ENCODE data around the gene GMDS. TPM values are rescaled to one million over a fixed set of nuclear protein-coding genes. Genes with fewer than 3 reads are reported as not detected.

GMDS gene
- total and polyA plus RNA-seq, 2 of the 8 experiments (the other 6 are each of a cell fraction or from before 2014, with no cell fraction given) = 16.8 to 50.0 TPM

DNA sequence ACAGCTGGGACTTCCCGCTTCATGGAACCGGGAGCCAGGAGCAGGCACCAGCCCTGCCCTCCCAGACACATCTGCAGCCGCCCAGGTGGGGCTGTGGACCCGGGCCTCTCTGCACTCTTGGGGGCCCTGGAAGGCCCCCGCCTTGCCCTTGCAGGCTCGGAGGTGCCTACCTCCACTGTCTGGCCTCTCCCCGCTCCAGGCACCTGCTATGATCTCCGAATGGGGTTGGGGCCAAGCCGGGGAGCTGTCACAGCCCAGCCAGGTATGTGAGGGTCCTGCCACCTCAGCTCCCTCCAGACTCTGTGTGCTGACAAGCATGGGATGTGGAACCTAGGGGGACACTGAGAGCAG lies 54.0 kb downstream of the GMDS start:
- Histone ChIP-seq H3K79me2 (ENCODE audit: control insufficient read depth in 1 of 2, insufficient read depth in 2 of 2, low read length in 2 of 2) (peaks cover 0 to 4% of the 10 kb centered on the region in 2 experiments; a peak in 2 of 4 replicates), H2BK12ac (ENCODE audit: low read depth, low read length) (no peak overlapping the region), H3K56ac (replicated peaks; ENCODE audit: insufficient read length, low read depth, low read length) (no peak overlapping the region), H3K27ac (ENCODE audit: low read depth, low read length) (no peak overlapping the region), H3K4ac (replicated peaks; ENCODE audit: insufficient read length, low read depth, low read length) (no peak overlapping the region), H2BK5ac (ENCODE audit: low read depth, low read length) (no peak overlapping the region), H2BK120ac (replicated peaks; ENCODE audit: low read depth, low read length) (no peak overlapping the region), H2AK5ac (ENCODE audit: low read depth, low read length) (no peak overlapping the region), H2BK15ac (ENCODE audit: low read length) (no peak overlapping the region), H2BK20ac (ENCODE audit: low read length) (no peak overlapping the region), H3K14ac (ENCODE audit: insufficient read length) (no peak overlapping the region), H3K4me3 (ENCODE audit: extremely low read depth in 1 of 4, insufficient read depth in 2 of 4, low read depth in 3 of 4, low read length in 4 of 4) (no peak overlapping the region), H3K23ac (ENCODE audit: insufficient read length) (no peak overlapping the region), H4K20me1 (replicated peaks in 1 of 2; ENCODE audit: control insufficient read depth in 1 of 2, insufficient read depth in 2 of 2, low read length in 2 of 2) (no peaks in the 10 kb centered on the region), H3K18ac (ENCODE audit: extremely low read depth, low read length) (no peak overlapping the region), H3K27me3 (replicated peaks in 1 of 4; ENCODE audit: control insufficient read depth in 3 of 4, extremely low read depth in 1 of 4, insufficient read depth in 3 of 4, low read length in 3 of 4) (no peaks in the 10 kb centered on the region), H4K91ac (replicated peaks; ENCODE audit: insufficient read length, low read length) (no peak overlapping the region), H2AFZ (ENCODE audit: low read length) (no peak overlapping the region), H3K4me1 (replicated peaks in 1 of 4; ENCODE audit: control insufficient read depth in 3 of 4, insufficient read depth in 4 of 4, low read length in 3 of 4) (no peaks in the 10 kb centered on the region), H4K8ac (ENCODE audit: extremely low read depth, insufficient read depth, low read length) (no peak overlapping the region), H3K9ac (replicated peaks in 1 of 4; ENCODE audit: extremely low read depth in 1 of 4, low read depth in 3 of 4, low read length in 3 of 4) (no peak overlapping the region), H3K23me2 (ENCODE audit: low read depth, low read length) (no peaks in the 10 kb centered on the region), H3K79me1 (ENCODE audit: low read depth, low read length) (peaks cover 5% of the 10 kb centered on the region; the same call in 1 of the 2 replicates), H3K4me2 (ENCODE audit: insufficient read depth in 1 of 2, low read depth in 2 of 2, low read length in 2 of 2) (no peak overlapping the region), H3K9me3 (ENCODE audit: insufficient read depth in 2 of 2, low read depth in 1 of 2, low read length in 1 of 2) (no peaks in the 10 kb centered on the region), H4K5ac (ENCODE audit: insufficient read length, low read depth, low read length) (no peak overlapping the region), H3K36me3 (ENCODE audit: control insufficient read depth in 2 of 4, insufficient read depth in 4 of 4, low read length in 3 of 4) (no peaks in the 10 kb centered on the region)
- ChIA-PET CTCF (ENCODE audit: partially characterized antibody) (interaction anchor here (1.0 to 3.1 kb wide), 8 partner anchors 9 to 163 kb away, joined by 3 to 14 read pairs (median 4); no protein-coding TSS in a partner anchor), POLR2A (ENCODE audit: partially characterized antibody) (interaction anchor here (1.1 kb wide), 1 partner anchor 18 kb away, joined by 3 read pairs; no protein-coding TSS in a partner anchor)
- DNase-seq (ENCODE audit: low read depth in 1 of 2, low spot score in 2 of 2) (no peak), FAIRE-seq (no peak)
- WGBS, 2 experiments (ENCODE audit: extremely low coverage in 1 of 2, insufficient coverage in 1 of 2, insufficient read length in 1 of 2, insufficient replicate concordance in 2 of 2, low coverage in 1 of 2, low lambda C conversion rate in 2 of 2, missing lambda C conversion rate in 1 of 2) = 96% methylated on average over 9 of the region's 9 CpGs; no CpG with 5 or more reads in 1 of the 2 experiments
- TF ChIP-seq RFX5 (IDR thresholded peaks at IDR 0.05; ENCODE audit: borderline replicate concordance, low read depth, low read length) (no peak), CBX8 (IDR thresholded peaks at IDR 0.05; ENCODE audit: borderline replicate concordance, low read depth, low read length) (no peak), SRF (IDR thresholded peaks at IDR 0.05; ENCODE audit: low read depth, low read length) (no peak), JUND (IDR thresholded peaks at IDR 0.05; ENCODE audit: low read length) (no peak), CTBP2 (IDR thresholded peaks at IDR 0.05; ENCODE audit: borderline replicate concordance, insufficient read depth, insufficient read length, low read length) (no peak), POLR2A (IDR thresholded peaks at IDR 0.05; ENCODE audit: control extremely low read depth in 1 of 2, low read depth in 2 of 2, low read length in 2 of 2) (no peak), SUZ12 (IDR thresholded peaks at IDR 0.05; ENCODE audit: low read length) (no peak), EP300 (IDR thresholded peaks at IDR 0.05; ENCODE audit: borderline replicate concordance in 1 of 2, low read depth in 2 of 2, low read length in 2 of 2) (no peak), GABPA (IDR thresholded peaks at IDR 0.05; ENCODE audit: borderline replicate concordance, insufficient read depth, low read length) (no peak), BRCA1 (IDR thresholded peaks at IDR 0.05; ENCODE audit: low read depth, low read length) (no peak), ASH2L (IDR thresholded peaks at IDR 0.05; ENCODE audit: low read length) (no peak), SP4 (IDR thresholded peaks at IDR 0.05; ENCODE audit: low read length) (no peak)
